Measurements from ENCODE around the gene ARHGEF17. TPM values are rescaled to one million over a fixed set of nuclear protein-coding genes. Genes with fewer than 3 reads are reported as not detected.

Gene ARHGEF17
- total and polyA plus RNA-seq, 5 donors from 2014 or later = 0.47 TPM; not detected in 4

DNA sequence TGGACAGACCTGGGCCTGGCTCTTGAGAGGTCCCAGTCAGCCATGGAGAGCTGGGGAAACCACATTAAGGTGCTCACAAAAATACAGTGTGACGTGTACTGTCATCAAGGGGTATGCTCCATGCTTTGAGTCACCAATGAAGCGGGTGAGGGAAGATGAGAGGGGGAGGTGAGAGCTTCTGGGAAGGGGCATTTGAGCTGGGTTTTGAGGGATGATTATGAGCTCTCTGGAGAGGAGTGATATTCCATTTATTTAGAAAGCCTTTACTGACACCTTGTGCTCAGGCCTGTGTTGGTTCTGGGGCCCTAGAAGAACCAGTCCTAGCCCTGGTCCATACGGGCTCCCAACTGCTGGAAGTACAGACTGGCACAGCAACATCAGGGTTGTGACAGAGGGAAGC lies 10.4 kb upstream of the ARHGEF17 start:
- Mint-ChIP-seq H3K36me3 (no peaks in the 10 kb centered on the region), H3K27ac (no peak overlapping the region), H3K27me3 (peaks cover 14% of the 10 kb centered on the region), H3K4me3 (no peak overlapping the region), H3K9me3 (peaks cover 0 to 1% (median 0%) of the 10 kb centered on the region in 7 donors), H3K4me1 (no peaks in the 10 kb centered on the region)
- Histone ChIP-seq H3K9me3 (ENCODE audit: control insufficient read depth in 2 of 2, low read length in 2 of 2) (no peaks in the 10 kb centered on the region), H3K4me1 (ENCODE audit: control insufficient read depth, insufficient read depth, low read length, poor library complexity, severe bottlenecking) (no peaks in the 10 kb centered on the region), H3K27ac (ENCODE audit: insufficient read depth, low read length, poor library complexity, severe bottlenecking) (no peak overlapping the region), H3K27me3 (ENCODE audit: control insufficient read depth, insufficient read depth, low read length) (no peaks in the 10 kb centered on the region), H3K36me3 (ENCODE audit: control insufficient read depth, insufficient read depth, low read length) (no peaks in the 10 kb centered on the region), H3K4me3 (ENCODE audit: low read depth, low read length) (no peak overlapping the region)
- ATAC-seq (ENCODE audit: low read depth in 2 of 2) (no peak), DNase-seq (no peak)

DNA sequence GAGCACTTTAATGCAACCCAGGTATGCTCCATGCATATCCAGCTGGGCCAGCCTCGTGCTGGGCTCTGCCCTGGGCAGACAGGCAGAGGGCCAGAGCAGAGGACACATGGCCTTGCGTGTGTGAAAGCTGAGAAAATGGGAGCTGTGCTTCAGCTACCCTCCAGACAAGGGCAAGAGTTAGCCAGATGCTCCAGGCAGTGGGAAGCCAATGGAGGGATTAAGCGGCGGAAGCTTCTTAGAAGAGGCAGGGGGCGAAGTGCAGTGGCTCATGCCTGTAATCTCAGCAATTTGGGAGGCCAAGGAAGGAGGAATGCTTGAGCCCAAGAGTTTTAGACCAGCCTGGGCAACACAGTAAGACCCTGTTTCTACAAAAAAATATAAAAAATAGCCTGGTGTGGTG lies 9.8 kb upstream of the ARHGEF17 start:
- Mint-ChIP-seq H3K9me3 (peaks cover 0 to 1% (median 0%) of the 10 kb centered on the region in 7 donors), H3K27me3 (peaks cover 19% of the 10 kb centered on the region), H3K36me3 (no peaks in the 10 kb centered on the region), H3K4me1 (no peaks in the 10 kb centered on the region), H3K27ac (no peak overlapping the region), H3K4me3 (no peak overlapping the region)
- DNase-seq (no peak), ATAC-seq (ENCODE audit: low read depth in 2 of 2) (no peak)
- Histone ChIP-seq H3K27ac (ENCODE audit: insufficient read depth, low read length, poor library complexity, severe bottlenecking) (no peak overlapping the region), H3K4me1 (ENCODE audit: control insufficient read depth, insufficient read depth, low read length, poor library complexity, severe bottlenecking) (no peaks in the 10 kb centered on the region), H3K9me3 (ENCODE audit: control insufficient read depth in 2 of 2, low read length in 2 of 2) (no peaks in the 10 kb centered on the region), H3K27me3 (ENCODE audit: control insufficient read depth, insufficient read depth, low read length) (no peaks in the 10 kb centered on the region), H3K36me3 (ENCODE audit: control insufficient read depth, insufficient read depth, low read length) (no peaks in the 10 kb centered on the region), H3K4me3 (ENCODE audit: low read depth, low read length) (no peak overlapping the region)

DNA sequence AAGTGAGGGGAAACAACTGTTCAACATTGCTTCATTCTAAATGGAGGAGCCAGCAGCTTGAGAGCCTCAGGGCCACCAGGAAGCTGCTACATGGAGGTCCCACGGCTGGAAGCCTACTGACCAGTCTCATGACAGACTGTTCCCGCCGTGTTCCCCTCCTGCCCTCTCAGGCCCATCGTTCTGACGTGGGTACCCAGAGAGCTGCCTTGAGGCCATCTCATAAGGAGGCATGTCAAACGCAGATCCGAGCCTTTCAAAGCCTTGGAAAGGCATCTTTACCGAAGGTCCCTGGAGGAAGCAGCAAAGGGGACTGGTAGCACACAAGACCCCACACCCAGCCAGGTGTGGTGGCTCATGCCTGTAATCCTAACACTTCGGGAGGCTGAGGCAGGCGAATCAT lies 8.3 kb upstream of the ARHGEF17 start:
- Mint-ChIP-seq H3K27ac (no peak overlapping the region), H3K27me3 (peaks cover 23% of the 10 kb centered on the region), H3K4me1 (no peaks in the 10 kb centered on the region), H3K9me3 (no peaks in the 10 kb centered on the region), H3K36me3 (no peaks in the 10 kb centered on the region), H3K4me3 (no peak overlapping the region)
- ATAC-seq (ENCODE audit: low read depth in 2 of 2) (no peak), DNase-seq (no peak)
- H3K27ac ChIP-seq (ENCODE audit: insufficient read depth, low read length, poor library complexity, severe bottlenecking) = no peak overlapping the region
- no peaks in the 10 kb centered on the region for H3K36me3 ChIP-seq (ENCODE audit: control insufficient read depth, insufficient read depth, low read length)
- H3K9me3 ChIP-seq (ENCODE audit: control insufficient read depth in 2 of 2, low read length in 2 of 2) = no peaks in the 10 kb centered on the region
- H3K4me1 ChIP-seq (ENCODE audit: control insufficient read depth, insufficient read depth, low read length, poor library complexity, severe bottlenecking) = no peaks in the 10 kb centered on the region
- no peak overlapping the region for H3K4me3 ChIP-seq (ENCODE audit: low read depth, low read length)
- H3K27me3 ChIP-seq (ENCODE audit: control insufficient read depth, insufficient read depth, low read length) = peaks cover 5% of the 10 kb centered on the region

DNA sequence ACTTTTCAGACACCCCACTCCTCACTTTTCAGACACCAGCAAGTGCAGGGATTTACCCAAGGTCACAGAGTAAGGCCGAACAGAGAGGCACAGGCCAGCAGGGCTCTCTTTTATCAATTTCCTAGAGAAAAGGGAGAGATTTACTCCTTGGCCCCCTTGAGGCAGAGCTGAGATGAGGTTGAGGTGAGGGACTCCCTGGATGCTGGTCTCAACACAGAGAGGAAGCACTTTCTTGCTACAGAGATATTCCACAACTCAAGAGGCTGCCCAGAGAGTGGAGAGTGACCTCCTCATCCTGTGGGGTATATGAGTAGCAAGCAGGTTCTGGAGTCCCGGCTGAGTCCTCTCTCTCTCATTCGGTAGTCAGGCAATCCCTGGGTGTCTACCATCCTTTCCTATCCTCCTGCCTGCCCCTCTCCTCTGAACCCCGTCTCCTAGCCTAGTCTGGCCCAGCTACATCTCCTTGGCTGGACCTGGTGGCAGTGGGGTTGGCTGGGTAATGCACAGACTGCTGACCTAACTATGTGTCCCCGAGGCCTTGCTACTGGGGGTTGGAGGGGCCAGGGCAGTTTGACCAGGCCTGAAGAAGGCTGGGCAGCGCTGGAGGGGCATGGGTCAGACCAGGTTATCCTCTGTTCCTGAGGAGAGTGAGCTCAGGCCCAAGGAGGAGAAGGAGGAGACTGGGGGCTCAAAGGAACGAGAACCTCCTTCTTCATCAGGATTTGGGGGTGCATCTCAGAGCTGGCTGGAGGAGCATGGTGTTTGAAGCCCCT lies 1.8 kb upstream of the ARHGEF17 start:
- peaks cover 11% of the 10 kb centered on the region for H3K27me3 ChIP-seq (ENCODE audit: control insufficient read depth, insufficient read depth, low read length)
- H3K9me3 ChIP-seq (ENCODE audit: control insufficient read depth in 2 of 2, low read length in 2 of 2) = no peaks in the 10 kb centered on the region
- peaks cover 0 to 11% (median 8%) of the 10 kb centered on the region in 4 donors for H3K4me1 Mint-ChIP-seq
- H3K9me3 Mint-ChIP-seq = peaks cover 0 to 2% (median 0%) of the 10 kb centered on the region in 7 donors
- DNase-seq (no peak), ATAC-seq (ENCODE audit: low read depth in 2 of 2) (no peak)
- no peaks in the 10 kb centered on the region for H3K36me3 ChIP-seq (ENCODE audit: control insufficient read depth, insufficient read depth, low read length)
- no peak overlapping the region for H3K27ac ChIP-seq (ENCODE audit: insufficient read depth, low read length, poor library complexity, severe bottlenecking)
- no peaks in the 10 kb centered on the region for H3K36me3 Mint-ChIP-seq
- no peak overlapping the region for H3K27ac Mint-ChIP-seq
- H3K4me3 ChIP-seq (ENCODE audit: low read depth, low read length) = no peak overlapping the region
- peak overlapping the region; percentile 41 to 96 (median 84) for H3K4me3 Mint-ChIP-seq
- H3K4me1 ChIP-seq (ENCODE audit: control insufficient read depth, insufficient read depth, low read length, poor library complexity, severe bottlenecking) = peaks cover 23% of the 10 kb centered on the region
- H3K27me3 Mint-ChIP-seq = peaks cover 41% of the 10 kb centered on the region

DNA sequence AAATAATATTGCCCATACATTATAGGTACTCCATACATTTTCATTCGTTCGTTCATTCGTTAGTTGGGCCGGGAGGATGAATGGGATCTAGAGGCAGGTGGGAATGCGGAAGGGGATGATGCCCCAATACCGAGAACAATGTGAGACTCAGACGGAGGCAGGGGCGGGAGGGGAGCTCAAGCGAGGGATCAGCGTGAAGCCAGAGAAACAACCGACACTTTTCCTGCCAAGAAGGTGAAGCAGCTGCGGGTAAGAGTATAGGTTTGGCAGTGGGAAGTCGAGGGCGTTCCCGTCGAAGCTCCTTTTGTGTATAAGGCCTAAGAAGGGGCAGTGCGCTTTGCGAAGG lies 1.1 kb upstream of the ARHGEF17 start:
- Mint-ChIP-seq H3K27me3 (peaks cover 43% of the 10 kb centered on the region), H3K4me3 (peak overlapping the region; percentile 81 to 96 (median 92)), H3K4me1 (peaks cover 0 to 12% (median 8%) of the 10 kb centered on the region in 4 donors), H3K27ac (no peak overlapping the region), H3K36me3 (no peaks in the 10 kb centered on the region), H3K9me3 (peaks cover 0 to 2% (median 0%) of the 10 kb centered on the region in 7 donors)
- H3K4me3 ChIP-seq (ENCODE audit: low read depth, low read length) = peak overlapping the region; percentile 58
- no peak overlapping the region for H3K27ac ChIP-seq (ENCODE audit: insufficient read depth, low read length, poor library complexity, severe bottlenecking)
- peaks cover 11% of the 10 kb centered on the region for H3K27me3 ChIP-seq (ENCODE audit: control insufficient read depth, insufficient read depth, low read length)
- no peaks in the 10 kb centered on the region for H3K9me3 ChIP-seq (ENCODE audit: control insufficient read depth in 2 of 2, low read length in 2 of 2)
- peaks cover 23% of the 10 kb centered on the region for H3K4me1 ChIP-seq (ENCODE audit: control insufficient read depth, insufficient read depth, low read length, poor library complexity, severe bottlenecking)
- no peaks in the 10 kb centered on the region for H3K36me3 ChIP-seq (ENCODE audit: control insufficient read depth, insufficient read depth, low read length)
- ATAC-seq (ENCODE audit: low read depth in 2 of 2) (no peak), DNase-seq (no peak)

DNA sequence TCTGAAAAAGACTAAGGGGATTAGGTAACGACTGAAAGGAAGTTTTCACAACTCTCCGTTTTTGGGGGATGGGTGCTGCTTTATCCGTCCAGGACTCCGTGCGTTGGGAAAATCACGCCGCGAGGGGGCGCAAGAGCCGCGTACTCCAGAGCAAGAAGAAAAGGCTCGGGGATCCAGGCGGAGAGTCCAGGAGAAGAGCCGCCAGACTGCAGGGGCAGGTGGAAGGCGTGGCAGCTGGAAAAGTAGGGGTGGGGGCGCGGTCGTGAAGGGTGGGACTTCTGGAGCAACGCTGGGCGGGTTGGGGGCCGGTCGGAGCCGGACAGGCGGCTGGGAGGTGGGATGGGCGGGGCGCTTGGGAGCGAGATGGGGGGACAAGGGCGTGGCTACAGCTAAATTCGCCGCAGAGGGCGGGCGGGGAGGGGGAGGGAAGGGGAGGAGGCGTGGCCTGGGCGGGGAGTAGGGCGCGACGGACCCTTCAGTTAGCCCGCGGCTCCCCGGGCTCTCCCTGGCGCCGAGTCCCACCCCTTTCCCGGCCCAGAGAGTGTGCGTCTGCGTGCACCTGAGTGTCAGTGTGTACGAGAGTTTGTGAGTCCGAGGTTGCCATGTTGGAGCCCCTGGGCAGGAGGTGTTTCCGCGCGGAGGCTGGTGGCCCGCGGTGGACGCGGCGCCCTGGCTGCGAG lies 613 bp upstream of the ARHGEF17 start:
- H3K27me3 Mint-ChIP-seq = peaks cover 45% of the 10 kb centered on the region
- Histone ChIP-seq H3K27ac (ENCODE audit: insufficient read depth, low read length, poor library complexity, severe bottlenecking) (no peak overlapping the region), H3K4me3 (ENCODE audit: low read depth, low read length) (peak overlapping the region; percentile 58), H3K27me3 (ENCODE audit: control insufficient read depth, insufficient read depth, low read length) (peaks cover 11% of the 10 kb centered on the region), H3K9me3 (ENCODE audit: control insufficient read depth in 2 of 2, low read length in 2 of 2) (no peaks in the 10 kb centered on the region), H3K4me1 (ENCODE audit: control insufficient read depth, insufficient read depth, low read length, poor library complexity, severe bottlenecking) (peaks cover 23% of the 10 kb centered on the region), H3K36me3 (ENCODE audit: control insufficient read depth, insufficient read depth, low read length) (no peaks in the 10 kb centered on the region)
- H3K9me3 Mint-ChIP-seq = peaks cover 0 to 2% (median 0%) of the 10 kb centered on the region in 7 donors
- peak; percentile 52 to 60 for ATAC-seq (ENCODE audit: low read depth in 2 of 2)
- H3K36me3 Mint-ChIP-seq = no peaks in the 10 kb centered on the region
- peak overlapping the region; percentile 81 to 96 (median 92) for H3K4me3 Mint-ChIP-seq
- peaks cover 0 to 15% (median 8%) of the 10 kb centered on the region in 4 donors for H3K4me1 Mint-ChIP-seq
- H3K27ac Mint-ChIP-seq = peak overlapping the region in 1 of 3 donors; percentile 29
- DNase-seq = peak; percentile 67 to 85 (median 80)

DNA sequence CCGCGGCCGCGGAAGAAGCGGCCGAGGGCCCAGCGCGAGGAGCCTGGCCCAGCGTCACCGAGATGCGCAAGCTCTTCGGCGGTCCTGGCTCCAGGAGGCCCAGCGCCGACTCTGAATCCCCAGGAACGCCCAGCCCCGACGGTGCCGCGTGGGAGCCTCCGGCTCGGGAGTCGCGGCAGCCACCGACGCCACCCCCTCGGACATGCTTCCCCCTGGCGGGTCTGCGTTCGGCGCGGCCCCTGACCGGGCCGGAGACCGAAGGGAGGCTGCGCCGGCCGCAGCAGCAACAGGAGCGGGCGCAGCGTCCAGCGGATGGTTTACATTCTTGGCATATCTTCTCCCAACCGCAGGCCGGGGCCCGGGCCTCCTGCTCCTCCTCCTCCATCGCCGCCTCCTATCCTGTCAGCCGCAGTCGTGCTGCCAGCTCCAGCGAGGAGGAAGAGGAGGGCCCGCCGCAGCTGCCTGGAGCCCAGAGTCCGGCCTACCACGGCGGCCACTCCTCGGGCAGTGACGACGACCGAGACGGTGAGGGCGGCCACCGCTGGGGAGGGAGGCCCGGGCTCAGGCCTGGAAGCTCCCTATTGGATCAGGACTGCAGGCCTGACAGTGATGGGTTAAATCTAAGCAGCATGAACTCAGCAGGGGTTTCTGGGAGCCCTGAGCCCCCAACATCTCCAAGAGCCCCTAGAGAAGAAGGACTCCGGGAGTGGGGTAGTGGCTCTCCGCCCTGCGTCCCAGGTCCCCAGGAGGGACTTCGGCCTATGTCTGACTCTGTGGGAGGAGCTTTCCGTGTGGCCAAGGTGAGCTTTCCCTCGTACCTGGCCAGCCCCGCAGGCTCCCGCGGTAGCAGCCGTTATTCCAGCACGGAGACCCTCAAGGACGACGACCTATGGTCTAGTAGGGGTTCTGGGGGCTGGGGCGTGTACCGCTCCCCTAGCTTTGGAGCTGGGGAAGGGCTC lies 1.2 kb downstream of the ARHGEF17 start:
- H3K27ac Mint-ChIP-seq = no peak overlapping the region

More for the DNA sequence above, 1.2 kb downstream of the ARHGEF17 start:
- H3K4me1 ChIP-seq (ENCODE audit: control insufficient read depth, insufficient read depth, low read length, poor library complexity, severe bottlenecking) = peaks cover 23% of the 10 kb centered on the region
- no peak for ATAC-seq (ENCODE audit: low read depth in 2 of 2)
- H3K27ac ChIP-seq (ENCODE audit: insufficient read depth, low read length, poor library complexity, severe bottlenecking) = no peak overlapping the region
- H3K9me3 Mint-ChIP-seq = peaks cover 0 to 2% (median 0%) of the 10 kb centered on the region in 7 donors
- DNase-seq = no peak
- peak overlapping the region in 3 of 4 donors; percentile 15 to 59 (median 25) for H3K4me3 Mint-ChIP-seq
- H3K27me3 ChIP-seq (ENCODE audit: control insufficient read depth, insufficient read depth, low read length) = peaks cover 8% of the 10 kb centered on the region
- no peaks in the 10 kb centered on the region for H3K9me3 ChIP-seq (ENCODE audit: control insufficient read depth in 2 of 2, low read length in 2 of 2)
- no peaks in the 10 kb centered on the region for H3K36me3 Mint-ChIP-seq
- H3K4me1 Mint-ChIP-seq = peaks cover 0 to 15% (median 8%) of the 10 kb centered on the region in 4 donors
- H3K36me3 ChIP-seq (ENCODE audit: control insufficient read depth, insufficient read depth, low read length) = no peaks in the 10 kb centered on the region
- peaks cover 44% of the 10 kb centered on the region for H3K27me3 Mint-ChIP-seq
- H3K4me3 ChIP-seq (ENCODE audit: low read depth, low read length) = no peak overlapping the region
